ENCODE data around the gene EEF2KMT. TPM values are rescaled to one million over a fixed set of nuclear protein-coding genes. Genes with fewer than 3 reads are reported as not detected.

Gene EEF2KMT
- total and polyA plus RNA-seq, 2 of the 13 experiments (the other 11 are each of a cell fraction or from before 2014, with no cell fraction given): 10.7 to 26.9 TPM

- TF ChIP-seq MNT (IDR thresholded peaks at IDR 0.05) (no peak), GPN1 (CRISPR knock-in tag; IDR thresholded peaks at IDR 0.05; ENCODE audit: borderline replicate concordance) (no peak), ZNF850 (CRISPR knock-in tag; conservative IDR thresholded peaks at IDR 0.05) (no peak), GATAD1 (CRISPR knock-in tag; IDR thresholded peaks at IDR 0.05) (peak; percentile 70; the same call in 1 of the 2 replicates), HNF4G (IDR thresholded peaks at IDR 0.05; ENCODE audit: borderline replicate concordance, low read depth, low read length) (peak; percentile 95), HNF4G (CRISPR knock-in tag; IDR thresholded peaks at IDR 0.05; ENCODE audit: borderline replicate concordance, low read depth) (peak; percentile 91), MIER3 (CRISPR knock-in tag; IDR thresholded peaks at IDR 0.05; ENCODE audit: borderline replicate concordance) (peak; percentile 93; the same call in 1 of the 2 replicates), CBFB (CRISPR knock-in tag; IDR thresholded peaks at IDR 0.05) (0 out of 2 replicates have a peak, but pooled peaks have one; percentile 63), ZFY (CRISPR knock-in tag; IDR thresholded peaks at IDR 0.05) (peak; percentile 26; the same call in 1 of the 2 replicates), IRF9 (CRISPR knock-in tag; IDR thresholded peaks at IDR 0.05; ENCODE audit: borderline replicate concordance) (no peak), ZNF749 (CRISPR knock-in tag; IDR thresholded peaks at IDR 0.05; ENCODE audit: borderline replicate concordance) (no peak), ZNF543 (CRISPR knock-in tag; IDR thresholded peaks at IDR 0.05) (no peak; the same call in 1 of the 2 replicates), ZZZ3 (CRISPR knock-in tag; IDR thresholded peaks at IDR 0.05; ENCODE audit: borderline replicate concordance) (0 out of 2 replicates have a peak, but pooled peaks have one; percentile 37), SMYD3 (CRISPR knock-in tag; IDR thresholded peaks at IDR 0.05) (0 out of 2 replicates have a peak, but pooled peaks have one; percentile 13), ZNF501 (CRISPR knock-in tag; IDR thresholded peaks at IDR 0.05) (peak; percentile 63), ZNF510 (CRISPR knock-in tag; IDR thresholded peaks at IDR 0.05; ENCODE audit: low read depth) (0 out of 2 replicates have a peak, but pooled peaks have one; percentile 25), XRCC5 (optimal IDR thresholded peaks at IDR 0.05; ENCODE audit: low read length) (no peak), TEAD3 (CRISPR knock-in tag; optimal IDR thresholded peaks at IDR 0.05; ENCODE audit: borderline replicate concordance) (peak; percentile 87), HNRNPUL1 (IDR thresholded peaks at IDR 0.05; ENCODE audit: low read depth, low read length) (no peak), RBM22 (optimal IDR thresholded peaks at IDR 0.05; ENCODE audit: low read length) (no peak), RFXAP (CRISPR knock-in tag; IDR thresholded peaks at IDR 0.05; ENCODE audit: borderline replicate concordance) (peak; percentile 76), SRF (IDR thresholded peaks at IDR 0.05; ENCODE audit: low read depth, low read length) (peak; percentile 62; the same call in 1 of the 2 replicates), ZNF20 (CRISPR knock-in tag; IDR thresholded peaks at IDR 0.05) (no peak), ZNF670 (CRISPR knock-in tag; IDR thresholded peaks at IDR 0.05; ENCODE audit: borderline replicate concordance) (no peak), ZNF674 (CRISPR knock-in tag; IDR thresholded peaks at IDR 0.05; ENCODE audit: low read depth) (no peak), MBD4 (IDR thresholded peaks at IDR 0.05; ENCODE audit: borderline replicate concordance, low read length) (peak; percentile 78; the same call in 1 of the 2 replicates), DBP (CRISPR knock-in tag; IDR thresholded peaks at IDR 0.05; ENCODE audit: not compliant biosample characterization) (no peak), ZFP36L1 (CRISPR knock-in tag; IDR thresholded peaks at IDR 0.05) (0 out of 2 replicates have a peak, but pooled peaks have one; percentile 7)
These were observed 46.4 kb upstream of the EEF2KMT start (continued) for GRCh38 chr16:5143761-5144620.
